ENCODE results near the gene CCT6A. TPM values are rescaled to one million over a fixed set of nuclear protein-coding genes. Genes with fewer than 3 reads are reported as not detected.
"Not testable (repeated sequence)": the region's sequence is repeated elsewhere in the genome, so short reads cannot be mapped to it uniquely, and the experiment has no call there.

Gene CCT6A
- total RNA-seq, 1 experiment from 2014 or later = 632 TPM

- not testable (repeated sequence) for DNase-seq (ENCODE audit: low spot score)
Observed at GRCh38 chr7:56098187-56099008, 46.8 kb downstream of the CCT6A start.

DNA sequence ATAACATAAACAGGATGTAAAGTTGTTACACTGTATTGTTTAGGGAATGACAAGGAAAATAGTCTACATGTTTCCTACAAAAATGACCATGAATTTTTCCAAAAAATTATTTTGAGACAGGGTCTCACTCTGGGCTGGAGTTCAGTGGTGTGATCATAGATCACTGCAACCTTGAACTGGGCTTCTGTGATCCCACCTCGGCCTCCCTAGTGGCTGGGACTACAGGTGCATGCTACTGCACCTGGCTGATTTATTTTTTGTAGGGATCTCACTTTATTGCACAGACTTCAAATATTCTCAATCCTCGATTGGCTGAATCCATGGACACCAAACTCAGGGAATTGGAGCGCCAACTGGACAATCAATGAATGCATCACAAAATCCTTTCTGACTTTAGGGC is 48.1 kb downstream of the CCT6A start:
- no peak for DNase-seq (ENCODE audit: low spot score)

DNA sequence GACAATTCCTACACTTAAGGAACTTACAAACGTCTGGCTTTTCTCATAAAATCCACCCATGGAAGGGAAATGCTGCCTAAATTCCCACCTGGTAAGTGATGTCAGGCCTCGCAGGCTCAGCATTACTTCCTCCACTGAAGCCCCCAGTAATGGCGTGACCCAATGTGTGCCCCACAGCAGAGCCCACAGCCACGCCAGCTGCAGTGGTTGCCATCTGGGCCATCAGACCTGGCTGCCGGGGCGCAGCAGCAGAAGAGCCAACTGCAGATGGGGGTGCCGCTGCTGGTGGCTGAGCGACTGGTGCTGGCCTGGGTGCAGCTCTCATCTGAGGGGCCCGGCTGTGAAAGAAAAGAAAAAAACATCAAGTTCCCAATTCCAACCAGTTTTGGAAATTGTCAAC is 52.6 kb downstream of the CCT6A start:
- not testable (repeated sequence) for DNase-seq (ENCODE audit: low spot score)

DNA sequence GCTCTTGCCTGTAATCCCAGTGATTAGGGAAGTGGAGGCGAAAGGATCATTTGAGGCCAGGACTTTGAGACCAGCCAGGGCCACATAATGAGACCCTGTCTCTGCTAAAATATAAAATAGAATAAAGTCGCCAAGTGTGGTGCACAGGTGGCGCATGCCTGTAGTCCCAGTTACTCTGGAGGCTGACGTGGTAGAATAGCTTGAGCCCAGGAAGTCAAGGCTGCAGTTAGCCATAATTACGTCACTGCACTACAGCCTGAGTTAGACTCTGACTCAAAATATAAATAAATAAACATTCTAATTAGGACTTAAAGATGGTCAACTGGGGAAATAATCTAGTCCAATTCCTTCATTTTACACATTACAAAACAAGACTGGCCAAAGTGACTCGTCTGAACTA is 53.9 kb downstream of the CCT6A start:
- DNase-seq (ENCODE audit: low spot score) = peak; percentile 83

- peak; percentile 100 for DNase-seq (ENCODE audit: low spot score)
Observed at GRCh38 chr7:56106108-56107073, 54.8 kb downstream of the CCT6A start, which contains the start of gene CHCHD2. Gene CHCHD2, minus strand, starts transcription at chr7:56106476. Its CDS starts 63 bp downstream, at chr7:56106413.

DNA sequence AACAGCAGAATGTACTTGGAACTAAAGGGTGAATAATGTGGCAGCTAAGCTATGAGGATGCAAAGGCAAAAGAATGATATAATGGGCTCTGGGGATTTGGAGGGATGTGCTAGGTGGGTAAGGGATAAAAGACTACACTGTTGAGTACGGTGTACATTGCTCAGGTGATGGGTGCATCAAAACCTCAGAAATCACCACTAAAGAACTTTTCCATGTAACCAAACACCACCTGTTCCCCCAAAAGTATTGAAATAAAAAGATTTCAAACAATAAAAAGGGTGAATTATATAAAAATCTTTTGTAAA is 56.3 kb downstream of the CCT6A start:
- DNase-seq (ENCODE audit: low spot score) = no peak

DNA sequence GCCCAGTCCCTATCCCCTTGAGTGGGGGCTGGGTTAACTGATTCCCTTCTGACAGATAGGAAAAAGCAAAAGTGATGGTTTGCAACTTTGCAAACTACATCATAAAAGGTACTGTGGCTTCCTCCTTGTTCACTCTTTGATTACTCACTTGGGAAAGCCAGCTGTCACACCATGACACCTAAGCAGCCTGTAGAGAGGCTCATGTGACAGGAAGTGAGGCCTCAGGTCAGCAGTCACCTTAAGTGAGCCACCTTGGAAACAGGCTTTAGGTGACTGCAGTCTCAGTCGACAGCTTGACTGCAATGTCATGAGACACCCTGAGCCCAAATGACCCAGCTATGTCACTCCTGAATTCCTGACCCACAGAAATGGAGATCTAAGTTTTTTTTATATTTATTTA is 59.0 kb downstream of the CCT6A start:
- DNase-seq (ENCODE audit: low spot score) = no peak

DNA sequence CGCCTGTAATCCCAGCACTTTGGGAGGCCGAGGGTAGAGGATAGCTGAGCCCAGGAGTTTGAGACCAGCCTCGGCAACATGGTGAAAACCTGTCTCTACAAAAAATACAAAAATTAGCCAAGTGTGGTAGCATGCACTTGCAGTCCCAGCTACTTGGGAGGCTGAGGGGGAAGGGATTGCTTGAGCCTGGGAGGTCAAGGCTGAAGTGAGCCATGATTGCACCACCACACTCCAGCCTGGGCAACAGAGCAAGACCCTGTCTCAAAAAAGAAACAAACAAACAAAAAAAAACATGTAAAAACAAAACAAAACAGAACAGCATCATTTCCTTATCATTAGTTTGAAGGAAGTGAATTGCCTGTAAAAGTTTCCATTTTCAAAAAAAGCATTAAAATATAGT is 60.7 kb downstream of the CCT6A start:
- DNase-seq (ENCODE audit: low spot score) = not testable (repeated sequence)

Other genes starting within 250 kb of the CCT6A start
- gene SEPTIN14, start 189.0 kb upstream of the CCT6A start, total RNA-seq (2014; rRNA removed; shearing (Covaris generic)) = not detected in 2 replicates
- gene ZNF713, start 164.3 kb upstream of the CCT6A start, total RNA-seq (2014; rRNA removed; shearing (Covaris generic)) = 2.7 and 3.4 TPM in 2 replicates
- gene MRPS17, start 99.9 kb upstream of the CCT6A start, total RNA-seq (2014; rRNA removed; shearing (Covaris generic)) = 23.3 and 26.9 TPM in 2 replicates
- 67.5 and 75.5 TPM in 2 replicates for gene NIPSNAP2, start 87.2 kb upstream of the CCT6A start, total RNA-seq (2014; rRNA removed; shearing (Covaris generic))
- 98.8 and 102 TPM in 2 replicates for gene PSPH, start 321 bp upstream of the CCT6A start, total RNA-seq (2014; rRNA removed; shearing (Covaris generic))
- 112 and 128 TPM in 2 replicates for gene SUMF2, start 12.5 kb downstream of the CCT6A start, total RNA-seq (2014; rRNA removed; shearing (Covaris generic))
- gene PHKG1, start 41.2 kb downstream of the CCT6A start, total RNA-seq (2014; rRNA removed; shearing (Covaris generic)) = 0.28 TPM in 1 of 2 replicates, not detected in the other
- 849 and 881 TPM in 2 replicates for gene CHCHD2, start 54.7 kb downstream of the CCT6A start, total RNA-seq (2014; rRNA removed; shearing (Covaris generic))
- gene NUPR2, start 64.7 kb downstream of the CCT6A start, total RNA-seq (2014; rRNA removed; shearing (Covaris generic)) = not detected in 2 replicates

Measured in A172 (cell line).